A673 (cell line): ENCODE results near the gene GPD2. TPM values are rescaled to one million over a fixed set of nuclear protein-coding genes. Genes with fewer than 3 reads are reported as not detected.

Experiments used
- BruUV-seq: library from RNA; stranded (reverse); fragments of 400-500 nt; replicated peaks from 2 replicates; lab custom pipeline; 2021; lab: Mats Ljungman, UMichigan
- CTCF ChIA-PET: fragments of 300-600 bp; sonication (Branson Sonifier 250); formaldehyde crosslinking; loops from one replicate; lab custom pipeline; 2022; ENCODE audit warnings: antibody characterized with exemption; lab: Charles Lee
- POLR2A ChIA-PET: fragments of 300-600 bp; sonication (Branson Sonifier 250); formaldehyde crosslinking; loops from one replicate; lab custom pipeline; 2022; ENCODE audit warnings: antibody characterized with exemption; ENCODE audit not compliant: low non-redundant PET; lab: Charles Lee
- DNase-seq: peaks from one replicate; pipeline ENCODE4 v3.0.0-alpha.2; 2015; ENCODE audit warnings: low spot score
- H3K27ac ChIP-seq: fragments of 200-600 bp; sonication (generic); 2 replicates; pipeline ENCODE4 v1.5.1; 2016; ENCODE audit warnings: mixed run types, low read depth, mild to moderate bottlenecking, mixed read lengths, antibody characterized with exemption, low read length; ENCODE audit not compliant: poor library complexity, severe bottlenecking
- H3K27me3 ChIP-seq: fragments of 200-600 bp; sonication (generic); replicated peaks from 2 replicates; pipeline ENCODE4 v1.6.1; 2017; ENCODE audit warnings: mixed run types, low read depth, mild to moderate bottlenecking, mixed read lengths, antibody characterized with exemption, low read length; ENCODE audit not compliant: insufficient read depth, poor library complexity
- H3K36me3 ChIP-seq: fragments of 200-600 bp; sonication (generic); 2 replicates; pipeline ENCODE4 v1.6.1; 2016; ENCODE audit warnings: mixed run types, mild to moderate bottlenecking, mixed read lengths, antibody characterized with exemption, low read length; ENCODE audit not compliant: insufficient read depth, poor library complexity, severe bottlenecking
- H3K4me1 ChIP-seq: fragments of 200-600 bp; sonication (generic); 2 replicates; pipeline ENCODE4 v1.6.1; 2017; ENCODE audit warnings: mixed run types, mild to moderate bottlenecking, mixed read lengths, antibody characterized with exemption, low read length; ENCODE audit not compliant: insufficient read depth, poor library complexity, severe bottlenecking
- H3K4me3 ChIP-seq: fragments of 200-600 bp; sonication (generic); 2 replicates; pipeline ENCODE4 v1.5.1; 2016; ENCODE audit warnings: low read depth, mixed run types, mild to moderate bottlenecking, mixed read lengths, low read length; ENCODE audit not compliant: poor library complexity, severe bottlenecking
- H3K9me3 ChIP-seq: fragments of 200-600 bp; sonication (generic); 2 replicates; pipeline ENCODE4 v1.6.1; 2016; ENCODE audit warnings: mixed run types, low read depth, mild to moderate bottlenecking, mixed read lengths, antibody characterized with exemption, low read length; ENCODE audit not compliant: poor library complexity, severe bottlenecking
- CTCF ChIP-seq: fragments of 300-800, 200-600 bp; sonication (generic); conservative IDR thresholded peaks from 2 replicates; pipeline ENCODE4 v1.5.1; 2017; ENCODE audit warnings: low read depth, mild to moderate bottlenecking, antibody characterized with exemption, low read length, moderate library complexity, mixed read lengths
- EZH2 ChIP-seq: fragments of 200-600 bp; sonication (generic); IDR thresholded peaks from 2 replicates; pipeline ENCODE4 v1.6.1; 2017; ENCODE audit warnings: borderline replicate concordance, low read depth, mild to moderate bottlenecking, mixed read lengths, antibody characterized with exemption, low read length; ENCODE audit not compliant: poor library complexity, severe bottlenecking
- intact Hi-C: fragments of 100-400 bp; cut with micrococcal nuclease; formaldehyde crosslinking; loops from one replicate; pipeline ENCODE4 v1.10.0; 2022; ENCODE audit not compliant: unreplicated experiment
- total RNA-seq: library from RNA; stranded (reverse); gene quantifications from 2 replicates; pipeline ENCODE4 v1.2.3, GENCODE V29; 2021

The GPD2 gene
- total RNA-seq, 1 experiment from 2014 or later: 39.4 TPM

GRCh38 chr2:156481312-156481711 is 45.1 kb downstream of the GPD2 start:
- H3K9me3 ChIP-seq: no peaks in the 10 kb centered on the region
- H3K27ac ChIP-seq: no peak overlapping the region
- ChIA-PET CTCF (no interaction called here), POLR2A (no interaction called here)
- no peaks in the 10 kb centered on the region for H3K27me3 ChIP-seq
- no peaks in the 10 kb centered on the region for H3K4me1 ChIP-seq
- H3K4me3 ChIP-seq: no peak overlapping the region
- TF ChIP-seq EZH2 (no peak), CTCF (no peak)
- no TSS peak for BruUV-seq
- no peak for DNase-seq
- intact Hi-C loops: no loop called here
- no peaks in the 10 kb centered on the region for H3K36me3 ChIP-seq

GRCh38 chr2:156483741-156484173 is 47.6 kb downstream of the GPD2 start:
- H3K27me3 ChIP-seq: no peaks in the 10 kb centered on the region
- DNase-seq: no peak
- no peaks in the 10 kb centered on the region for H3K36me3 ChIP-seq
- H3K4me3 ChIP-seq: no peak overlapping the region
- no TSS peak for BruUV-seq
- intact Hi-C loops: no loop called here
- CTCF ChIA-PET: no interaction called here
- no peak overlapping the region for H3K27ac ChIP-seq
- H3K9me3 ChIP-seq: no peaks in the 10 kb centered on the region
- no peak for TF ChIP-seq EZH2
- no peak for TF ChIP-seq CTCF
- peaks cover 4% of the 10 kb centered on the region for H3K4me1 ChIP-seq
- POLR2A ChIA-PET: no interaction called here

- no TSS peak for BruUV-seq
- H3K4me1 ChIP-seq: peaks cover 9% of the 10 kb centered on the region
- no peaks in the 10 kb centered on the region for H3K27me3 ChIP-seq
- H3K27ac ChIP-seq: no peak overlapping the region
- POLR2A ChIA-PET: interaction anchor here (0.6 kb wide), 1 partner anchor 21 kb away, joined by 10 read pairs; no protein-coding TSS in a partner anchor
- intact Hi-C loops: no loop called here
- no peak overlapping the region for H3K4me3 ChIP-seq
- DNase-seq: no peak
- TF ChIP-seq EZH2: no peak
- TF ChIP-seq CTCF: no peak
- H3K36me3 ChIP-seq: no peaks in the 10 kb centered on the region
- CTCF ChIA-PET: no interaction called here
- H3K9me3 ChIP-seq: no peaks in the 10 kb centered on the region
These were observed 50.0 kb downstream of the GPD2 start for GRCh38 chr2:156486147-156486546.
